Epithelial cell of proximal tubule (primary cell): ENCODE results near the gene SMCP. TPM values are rescaled to one million over a fixed set of nuclear protein-coding genes. Genes with fewer than 3 reads are reported as not detected.

Experiments
- DNase-seq: peaks from one replicate; pipeline ENCODE4 v3.0.0-alpha.2; 2011; ENCODE audit warnings: low read depth
- H3K4me3 ChIP-seq: 2 replicates; pipeline ENCODE4 v1.5.1; 2011; ENCODE audit warnings: low read depth, mild to moderate bottlenecking, low read length
- CTCF ChIP-seq: conservative IDR thresholded peaks from 2 replicates; pipeline ENCODE4 v1.5.1; 2012; ENCODE audit warnings: low read depth, mild to moderate bottlenecking, low read length
- total RNA-seq: library from RNA; depleted of rRNA; stranded (reverse); fragments of >200 nt; gene quantifications from 2 replicates; pipeline ENCODE4 v1.2.3, GENCODE V29; 2015

SMCP gene
- total RNA-seq, 1 donor from 2014 or later = not detected

GRCh38 chr1:152861374-152861773, 16.7 kb upstream of the SMCP start:
- DNase-seq = no peak
- TF ChIP-seq CTCF = no peak
- H3K4me3 ChIP-seq = no peak overlapping the region

GRCh38 chr1:152864443-152864842, 13.7 kb upstream of the SMCP start:
- no peak for TF ChIP-seq CTCF

GRCh38 chr1:152866321-152866720, 11.8 kb upstream of the SMCP start:
- TF ChIP-seq CTCF = no peak
- DNase-seq = no peak

More at GRCh38 chr1:152864443-152864842, 13.7 kb upstream of the SMCP start:
- no peak overlapping the region for H3K4me3 ChIP-seq
- DNase-seq = no peak

GRCh38 chr1:152869808-152870419, 8.2 kb upstream of the SMCP start:
- DNase-seq = peak; percentile 6
- TF ChIP-seq CTCF = peak; percentile 88
- no peak overlapping the region for H3K4me3 ChIP-seq

More at GRCh38 chr1:152866321-152866720, 11.8 kb upstream of the SMCP start:
- H3K4me3 ChIP-seq = no peak overlapping the region

GRCh38 chr1:152870831-152871730, 7.0 kb upstream of the SMCP start:
- DNase-seq = peak; percentile 7
- no peak overlapping the region for H3K4me3 ChIP-seq
- TF ChIP-seq CTCF = peak; percentile 58

- no peak overlapping the region for H3K4me3 ChIP-seq
- no peak for TF ChIP-seq CTCF
- no peak for DNase-seq
These were observed 6.4 kb upstream of the SMCP start for GRCh38 chr1:152871731-152872126.

- no peak for DNase-seq
- no peak for TF ChIP-seq CTCF
- H3K4me3 ChIP-seq = no peak overlapping the region
These were observed 4.6 kb upstream of the SMCP start for GRCh38 chr1:152873495-152873894.
